Activated CD4-positive, alpha-beta T cell treated with anti-CD3 and anti-CD28 coated beads, Interleukin-2, amount 50 U/mL, for 1 hour (primary cell): Measurements from ENCODE around the gene SMYD1.

Experiments
- DNase-seq: peaks from one replicate; pipeline ENCODE4 v3.0.0-alpha.2; 2020

The SMYD1 gene

DNA sequence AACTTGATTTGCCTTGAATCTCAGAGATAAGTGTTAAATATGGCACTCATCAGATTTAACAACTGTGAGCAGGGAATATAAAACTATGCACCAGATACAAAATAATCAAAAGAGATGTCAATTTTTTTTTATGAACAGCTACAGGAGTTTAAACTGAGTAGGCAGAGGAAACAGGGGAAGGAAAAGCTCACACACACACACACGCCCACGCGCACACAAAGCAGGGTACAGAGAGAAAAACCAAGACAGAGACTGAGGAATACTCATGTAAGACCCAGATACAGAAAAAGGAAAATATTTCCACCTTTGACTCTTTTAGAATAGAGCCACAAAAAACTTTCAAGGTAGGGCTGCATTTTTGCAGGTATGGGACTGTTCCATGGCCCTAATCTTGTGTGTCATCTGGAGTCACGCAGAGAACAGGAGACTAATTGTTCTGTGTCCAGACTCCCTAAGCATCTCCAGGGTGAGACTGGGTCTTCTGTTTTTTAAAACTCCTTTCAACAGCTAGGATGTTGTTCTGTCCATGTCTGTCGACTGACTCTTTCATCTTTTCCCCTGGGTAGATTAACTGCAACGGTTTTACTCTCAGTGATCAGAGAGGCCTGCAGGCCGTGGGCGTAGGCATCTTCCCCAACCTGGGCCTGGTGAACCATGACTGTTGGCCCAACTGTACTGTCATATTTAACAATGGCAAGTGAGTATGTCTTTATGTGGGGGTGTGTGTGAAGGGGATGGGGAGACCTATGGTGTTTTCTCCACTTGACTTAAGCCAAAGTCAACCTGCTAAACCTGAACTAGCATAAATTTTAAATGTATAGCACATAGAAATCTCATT, 23.0 kb downstream of the SMYD1 start:
- DNase-seq = no peak

- no peak for DNase-seq
Measured at GRCh38 chr2:88091943-88092342, 24.3 kb downstream of the SMYD1 start.

GRCh38 chr2:88092773-88093172, 25.1 kb downstream of the SMYD1 start:
- no peak for DNase-seq

DNA sequence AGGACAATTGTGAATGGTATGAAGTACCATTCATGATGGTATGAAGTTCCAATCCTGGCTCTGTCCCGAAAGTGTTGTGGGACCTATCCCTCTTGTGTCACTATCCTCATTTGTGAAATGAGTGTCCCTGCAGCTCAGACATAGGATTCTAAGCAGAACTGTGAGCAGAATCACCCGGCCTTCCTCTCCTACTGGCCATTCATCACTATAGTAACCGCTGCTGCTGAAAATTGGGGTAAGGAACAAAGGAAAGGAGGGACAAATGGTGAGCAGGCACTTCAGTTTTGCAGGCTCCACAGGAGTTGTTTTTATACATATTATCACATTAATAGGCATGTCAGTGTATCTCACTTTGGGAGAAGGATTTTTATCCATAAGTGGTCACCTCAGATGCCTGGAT, 27.4 kb downstream of the SMYD1 start:
- DNase-seq = no peak

DNA sequence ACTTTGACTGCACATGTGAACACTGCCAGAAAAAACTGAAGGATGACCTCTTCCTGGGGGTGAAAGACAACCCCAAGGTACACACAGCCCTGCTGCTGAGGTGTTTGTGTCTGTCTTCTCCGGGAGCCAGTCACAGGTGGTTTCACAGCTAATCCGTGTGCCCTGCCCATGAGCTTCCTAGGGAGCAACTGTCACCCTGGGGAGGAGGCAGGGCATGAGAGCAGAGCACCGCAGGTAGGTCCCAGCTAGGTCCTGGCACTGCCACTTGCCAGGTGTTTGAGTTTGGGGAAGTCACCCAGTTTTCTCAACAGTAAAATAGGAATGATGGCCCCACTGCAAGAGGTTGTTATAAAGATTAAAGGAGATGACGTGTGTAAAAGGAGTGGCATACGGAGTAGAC, 29.1 kb downstream of the SMYD1 start:
- DNase-seq = no peak

DNA sequence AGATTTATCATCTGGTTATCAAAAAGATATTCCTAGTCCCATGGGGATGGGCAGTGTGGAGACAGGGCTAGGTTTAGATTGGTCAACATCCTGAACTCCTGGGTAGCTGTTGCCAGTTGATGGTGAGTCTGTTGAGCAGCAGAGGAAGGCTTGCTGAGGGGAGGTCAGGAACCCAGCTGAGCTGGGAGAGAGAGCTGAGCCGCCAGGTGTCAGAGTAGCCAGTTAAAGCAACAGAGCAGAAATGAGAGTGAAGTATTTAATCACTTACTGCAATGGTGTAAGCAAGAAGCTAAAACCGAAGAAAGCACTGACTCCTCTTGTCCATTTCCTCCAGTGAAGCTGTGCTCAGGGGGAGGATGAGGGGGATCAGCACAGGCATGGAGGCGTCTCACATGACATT, 29.6 kb downstream of the SMYD1 start:
- DNase-seq = no peak

DNA sequence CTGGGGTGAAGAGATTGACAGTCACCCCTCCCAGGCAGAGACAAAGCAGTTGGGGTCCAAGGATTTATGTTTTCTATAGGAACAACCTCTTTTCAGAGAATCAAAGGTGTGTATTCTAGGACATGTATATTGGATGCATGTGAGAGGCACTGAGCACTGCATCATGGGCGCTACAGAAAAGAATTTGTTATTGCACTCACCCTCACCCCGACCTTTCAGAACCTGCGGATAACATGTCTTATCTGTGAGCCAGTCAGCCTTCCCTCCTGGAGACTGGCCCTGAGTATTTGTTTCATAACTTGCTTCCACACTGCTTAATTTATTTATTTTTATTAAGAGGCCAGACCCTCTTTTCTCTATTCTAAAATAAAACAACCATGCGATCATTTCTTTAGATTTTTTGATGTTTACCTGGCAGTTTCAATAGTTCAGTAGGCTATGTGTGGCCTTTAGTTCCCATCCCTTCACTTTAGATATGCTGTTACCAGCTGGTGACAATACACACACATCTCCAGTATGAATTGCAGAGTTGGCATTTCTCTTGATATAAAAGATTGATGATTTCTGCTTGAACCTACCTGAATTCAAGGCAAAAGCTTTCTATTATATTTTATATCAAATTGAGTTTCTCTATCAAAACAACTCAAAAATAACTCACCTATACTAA, 30.4 kb downstream of the SMYD1 start:
- no peak for DNase-seq

GRCh38 chr2:88098558-88098900, 30.9 kb downstream of the SMYD1 start:
- no peak for DNase-seq

DNA sequence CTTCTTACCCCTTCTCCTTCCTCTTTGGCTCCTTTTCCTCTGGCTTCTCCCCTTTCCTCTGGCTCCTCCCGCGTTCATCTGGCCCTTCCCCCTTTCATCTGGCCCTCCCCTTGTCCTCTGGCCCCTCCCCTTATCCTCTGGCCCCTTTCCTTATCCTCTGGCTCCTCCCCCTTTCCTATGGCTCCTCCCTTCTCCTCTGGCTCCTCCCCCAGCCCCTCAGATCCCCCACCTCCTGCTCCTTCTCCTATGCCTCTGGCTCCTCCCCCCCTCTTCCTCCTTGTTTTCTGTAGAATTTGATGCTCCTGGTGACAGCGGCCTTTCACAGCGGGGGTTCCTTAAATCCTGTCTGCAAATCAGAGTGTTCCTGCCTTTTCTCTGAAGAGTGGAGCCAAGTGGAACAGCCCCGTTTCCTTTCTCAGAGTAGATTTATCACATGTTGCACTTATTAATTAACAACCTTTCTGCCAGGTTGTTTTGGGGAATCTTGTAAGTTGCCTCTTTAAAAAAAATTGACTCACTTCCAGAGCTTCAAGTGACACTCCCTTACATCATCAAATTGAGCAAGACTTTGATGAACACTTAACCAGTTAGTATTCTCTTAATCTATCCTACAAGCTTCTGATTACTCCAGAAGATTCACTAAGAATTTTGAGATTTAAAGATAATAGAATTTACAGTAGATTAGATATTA, 32.3 kb downstream of the SMYD1 start:
- DNase-seq = no peak

GRCh38 chr2:88100489-88100858, 32.8 kb downstream of the SMYD1 start:
- no peak for DNase-seq

DNA sequence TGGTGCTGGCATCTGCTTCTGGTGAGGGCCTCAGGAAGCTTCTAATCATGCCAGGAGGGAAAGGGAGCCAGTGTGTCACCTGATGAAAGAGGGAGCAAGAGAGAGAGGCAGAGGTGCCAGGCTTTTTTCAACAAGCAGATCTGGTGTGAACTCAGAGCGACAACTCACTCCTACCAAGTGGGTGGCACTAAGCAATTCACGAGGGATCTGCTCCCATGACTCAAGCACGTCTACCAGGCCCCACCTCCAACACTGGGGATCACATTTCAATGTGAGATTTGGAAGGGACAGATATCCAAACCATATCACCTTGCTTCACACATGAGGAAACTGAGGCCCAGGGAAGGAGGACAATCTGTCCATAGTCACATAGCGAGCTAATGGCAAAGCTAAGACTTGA, 41.2 kb downstream of the SMYD1 start:
- no peak for DNase-seq

- no peak for DNase-seq
Measured at GRCh38 chr2:88110830-88111229, 43.2 kb downstream of the SMYD1 start.

- no peak for DNase-seq
Measured at GRCh38 chr2:88113069-88113468, 45.4 kb downstream of the SMYD1 start.

DNA sequence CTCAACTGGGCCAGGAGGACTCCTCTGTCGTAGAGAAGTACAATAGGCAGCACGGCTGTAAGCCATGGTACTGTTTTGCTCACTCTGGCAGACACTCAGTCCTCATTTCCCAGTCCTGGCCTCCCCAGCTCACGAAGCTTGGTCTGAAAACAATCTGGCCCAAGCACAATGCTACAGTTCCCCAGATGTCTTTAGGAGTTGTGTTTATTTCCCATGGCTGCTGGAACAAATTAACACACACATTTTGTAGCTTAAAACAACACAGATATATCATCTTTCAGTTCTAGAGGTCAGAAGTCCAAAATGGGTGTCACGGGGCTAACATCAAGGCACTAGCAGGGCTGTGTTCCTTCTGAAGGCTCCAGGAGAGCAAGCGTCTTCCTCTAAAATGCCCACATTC, 47.3 kb downstream of the SMYD1 start:
- no peak for DNase-seq

- DNase-seq = no peak
Measured at GRCh38 chr2:88115825-88116518, 48.3 kb downstream of the SMYD1 start.

DNA sequence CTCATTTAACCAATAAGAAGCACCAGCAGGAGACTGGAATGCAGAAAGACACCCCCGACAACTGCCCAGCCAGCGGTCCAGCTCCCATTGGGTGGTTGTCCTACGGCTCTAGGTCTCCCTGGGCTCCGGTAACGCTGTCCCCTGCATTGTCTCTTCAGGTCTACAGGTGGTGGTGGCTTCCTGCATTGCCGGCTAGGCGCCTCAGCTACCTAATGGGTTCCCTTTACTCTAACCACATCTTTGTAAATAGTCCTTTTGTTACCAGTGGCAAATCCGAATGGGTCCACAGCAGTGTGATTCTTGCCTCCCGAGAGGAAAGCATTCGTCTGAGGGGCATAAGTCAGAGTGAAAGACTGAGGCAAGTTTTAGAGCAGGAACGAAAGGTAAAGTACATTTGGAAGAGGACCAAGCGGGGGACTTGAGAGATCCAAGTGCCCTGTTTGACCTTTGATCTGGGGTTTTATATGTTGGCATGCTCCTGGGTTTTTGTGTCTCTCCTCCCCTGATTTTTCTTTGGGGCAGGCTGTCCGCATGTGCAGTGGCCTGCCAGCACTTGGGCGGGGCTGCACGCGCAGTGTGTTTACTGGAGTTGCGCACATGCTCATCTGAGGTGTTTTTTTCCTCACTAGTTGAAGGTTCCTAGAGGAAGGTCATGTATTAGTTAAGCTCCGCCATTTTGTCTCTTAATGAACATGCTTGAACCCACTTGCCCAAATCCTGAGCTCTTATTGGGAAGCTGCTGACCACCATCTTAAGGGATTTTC, 49.2 kb downstream of the SMYD1 start:
- DNase-seq = no peak

DNA sequence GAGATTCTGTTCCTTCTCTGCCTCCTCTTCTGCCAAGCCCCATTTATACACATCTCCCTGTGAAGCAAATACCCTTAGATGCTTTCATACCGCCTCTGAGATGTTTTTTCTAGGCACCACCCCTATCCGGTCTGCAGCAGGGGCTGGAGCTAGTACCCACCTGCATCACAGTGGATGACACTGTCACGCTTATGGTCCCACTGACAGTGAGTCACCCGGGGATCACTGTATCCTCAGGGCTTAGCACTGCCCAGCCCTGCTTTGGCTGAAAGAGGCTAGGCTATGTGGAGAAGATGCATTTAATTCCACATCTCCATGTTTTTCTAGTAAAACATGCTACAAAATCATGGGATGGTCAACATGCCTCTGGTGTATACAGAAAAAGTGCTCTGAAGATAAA, 50.3 kb downstream of the SMYD1 start:
- no peak for DNase-seq

- DNase-seq = no peak
Measured at GRCh38 chr2:88121678-88122077, 54.1 kb downstream of the SMYD1 start.

DNA sequence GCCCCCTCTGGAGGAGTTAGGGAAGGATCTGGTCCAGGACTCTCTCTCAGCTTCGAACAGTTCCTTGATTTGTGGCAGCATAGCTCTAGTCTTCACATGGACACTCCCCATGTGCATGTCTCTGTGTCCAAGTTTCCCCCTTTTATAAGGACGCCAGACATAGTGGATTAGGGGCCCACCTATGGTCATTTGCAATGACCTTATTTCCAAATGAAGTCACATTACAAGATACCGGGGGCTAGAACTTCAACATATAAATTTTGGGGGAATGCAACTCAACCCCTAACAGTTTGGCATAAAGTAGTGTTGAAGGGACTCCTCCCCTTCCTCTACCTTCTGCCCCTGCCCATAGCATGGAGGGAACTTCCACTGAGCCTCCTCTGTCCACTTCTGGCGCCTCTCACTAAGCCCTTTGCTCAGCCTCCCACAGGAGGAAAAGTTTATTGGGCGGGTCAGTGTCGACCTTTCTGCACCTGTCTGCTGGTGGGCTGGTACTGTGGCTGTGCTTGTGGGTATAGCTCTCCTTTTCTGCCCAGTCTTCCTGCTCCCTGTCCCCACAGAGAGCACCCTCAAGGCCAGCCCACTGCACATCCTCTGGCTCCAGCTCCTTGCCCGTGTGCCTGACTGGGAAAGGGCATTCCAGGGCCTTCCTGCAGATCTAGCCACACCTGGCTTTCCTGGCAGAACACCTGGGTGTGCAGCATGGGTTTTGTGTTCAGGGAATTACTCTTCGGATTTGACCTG, 54.7 kb downstream of the SMYD1 start:
- DNase-seq = no peak

DNA sequence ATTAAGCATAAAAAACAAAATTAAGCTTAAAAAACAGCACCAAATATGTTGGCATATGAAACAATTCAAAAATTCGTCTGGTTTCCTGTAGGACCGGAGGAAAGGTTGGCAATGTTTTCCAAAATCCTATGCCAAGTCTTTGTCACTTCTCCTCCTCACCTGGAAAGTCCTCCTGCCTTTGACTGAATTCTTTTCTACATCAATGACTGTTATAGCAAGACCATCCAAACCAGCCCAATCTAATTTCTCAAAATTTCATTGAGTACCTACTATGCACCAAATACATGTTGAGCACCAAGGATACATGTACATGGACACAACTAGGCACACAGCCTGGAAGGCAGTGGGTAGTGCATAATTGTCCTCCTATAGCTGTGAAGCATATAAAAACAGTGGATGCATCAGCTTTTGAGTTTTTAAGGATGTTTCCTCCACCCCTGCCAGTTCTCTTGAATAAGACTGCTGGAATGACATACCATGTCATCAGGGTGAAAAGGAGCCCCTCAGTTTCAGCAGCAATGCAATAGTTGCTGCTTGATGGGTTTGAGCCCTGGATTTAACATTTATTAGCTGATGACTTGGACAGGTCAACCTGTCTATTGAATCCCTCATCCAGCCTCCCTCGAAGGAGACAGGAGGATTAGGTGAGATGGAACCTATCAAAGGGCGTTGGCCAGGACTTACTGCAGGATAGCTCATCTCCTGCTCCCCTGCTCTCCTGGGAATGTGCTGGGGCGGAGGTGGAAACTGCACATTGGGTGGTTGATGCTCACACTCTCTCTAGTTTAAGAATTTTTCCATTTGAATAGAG, 55.7 kb downstream of the SMYD1 start:
- no peak for DNase-seq
